Measurements from ENCODE around the gene PLCB2.
A peak's percentile ranks its signal among the peaks of the same experiment; 100 is the strongest.

Gene PLCB2

DNA sequence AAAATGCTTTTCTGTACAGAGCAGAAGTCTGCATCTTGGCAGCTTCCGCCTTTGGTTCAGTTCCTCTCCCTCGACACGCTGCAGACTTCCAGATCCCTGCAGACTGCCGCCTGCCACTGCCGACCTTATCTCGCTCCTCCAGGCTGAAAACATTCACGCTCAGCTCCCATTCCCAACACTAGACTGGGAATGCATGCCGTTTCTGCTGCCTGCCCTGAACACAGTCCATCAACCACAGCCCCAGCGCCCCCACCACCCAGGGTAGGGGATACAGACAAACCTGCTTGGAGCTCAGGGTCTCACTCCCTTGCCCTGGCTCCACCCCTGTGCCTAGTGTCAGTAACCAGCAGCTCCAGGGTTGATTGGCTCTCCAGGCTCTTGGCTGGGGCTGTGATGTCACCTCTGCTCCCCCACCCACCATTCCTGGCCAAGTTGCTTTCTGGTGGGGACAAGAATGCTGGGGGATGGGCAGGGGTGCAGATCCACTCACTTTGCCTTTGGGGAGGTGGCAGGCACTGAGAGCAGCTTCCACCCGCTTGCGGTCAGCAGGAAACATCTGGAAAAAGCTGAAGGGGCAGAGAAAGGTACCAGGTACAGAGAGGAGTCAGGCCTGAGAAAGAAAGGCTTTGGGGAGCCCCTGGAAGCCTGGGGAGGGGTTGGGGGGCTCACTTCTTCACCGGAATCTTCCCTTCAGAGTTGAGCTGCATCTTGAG, 6.1 kb downstream of the PLCB2 start:
- DNase-seq: peak in 1 of 3 donors; percentile 47

DNA sequence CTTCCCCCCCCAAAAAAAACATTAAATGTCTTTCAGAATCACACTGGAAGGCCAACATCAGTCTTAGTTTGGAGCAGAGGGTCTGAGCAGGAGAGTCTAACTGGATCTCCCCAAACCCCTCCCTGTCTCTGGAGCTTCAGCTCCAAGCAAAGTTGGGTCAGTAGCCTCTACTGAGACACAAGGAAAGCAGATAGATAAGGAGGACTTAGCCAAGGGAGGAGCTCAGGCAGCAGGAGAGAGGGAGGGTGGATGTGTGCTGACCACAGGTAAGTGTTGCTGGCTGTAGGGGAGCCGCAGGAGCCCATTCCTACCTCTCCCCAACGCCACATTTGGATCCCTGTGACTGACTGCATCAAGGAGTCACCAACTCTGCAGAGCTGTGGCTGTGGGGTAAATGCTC, 7.0 kb downstream of the PLCB2 start:
- no peak for DNase-seq

DNA sequence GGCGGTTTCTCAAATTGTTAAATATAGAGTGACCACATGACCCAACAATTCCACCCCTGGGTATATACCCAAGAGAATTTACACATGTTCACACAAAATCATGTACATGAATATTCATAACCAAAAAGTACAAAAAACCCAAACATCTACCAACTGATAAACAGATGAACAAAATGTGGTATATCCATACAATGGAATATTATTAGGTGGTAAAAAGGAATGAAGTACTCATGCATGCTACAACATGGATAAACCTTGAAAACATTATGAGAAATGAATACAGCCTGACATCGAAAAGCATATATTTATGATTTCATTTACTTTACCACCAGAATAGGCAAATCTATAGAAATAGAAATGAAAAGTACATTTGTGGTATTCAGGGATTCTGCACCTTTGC, 7.4 kb downstream of the PLCB2 start:
- DNase-seq: no peak

DNA sequence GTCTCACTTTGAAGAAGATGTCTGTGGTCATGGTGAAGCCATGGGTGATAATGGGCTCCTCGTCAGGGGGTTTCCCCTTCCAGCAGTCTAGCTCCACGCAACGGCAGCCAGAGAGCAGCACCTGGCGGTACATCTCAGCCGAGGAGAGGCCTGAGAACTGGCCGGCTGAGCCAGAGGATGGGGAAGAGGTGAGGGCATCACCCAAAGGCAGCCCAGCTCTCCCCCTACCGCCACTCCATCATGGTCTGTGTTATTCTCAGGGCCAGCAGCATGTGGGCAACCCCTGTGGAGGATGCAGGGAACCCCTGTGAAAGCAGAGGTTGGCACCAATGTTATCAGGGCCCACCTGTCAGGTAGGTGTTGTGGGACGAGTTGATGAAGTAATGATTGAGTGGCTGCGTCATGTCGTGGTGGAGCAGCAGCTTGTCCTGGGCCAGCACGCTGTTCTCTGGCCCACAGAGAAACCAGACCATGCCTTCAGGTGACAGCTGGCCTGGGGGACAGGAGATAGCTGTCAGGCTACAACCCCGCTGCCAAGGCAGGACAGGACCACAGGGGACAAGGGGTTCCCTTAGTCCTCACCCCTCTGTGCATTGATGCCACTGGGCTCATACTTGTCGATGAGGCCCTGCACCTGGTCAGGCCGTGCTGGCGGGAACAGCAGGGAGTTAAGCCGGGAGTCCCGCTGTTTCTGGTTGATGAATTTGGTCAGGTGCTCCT, 9.4 kb downstream of the PLCB2 start:
- DNase-seq: no peak

DNA sequence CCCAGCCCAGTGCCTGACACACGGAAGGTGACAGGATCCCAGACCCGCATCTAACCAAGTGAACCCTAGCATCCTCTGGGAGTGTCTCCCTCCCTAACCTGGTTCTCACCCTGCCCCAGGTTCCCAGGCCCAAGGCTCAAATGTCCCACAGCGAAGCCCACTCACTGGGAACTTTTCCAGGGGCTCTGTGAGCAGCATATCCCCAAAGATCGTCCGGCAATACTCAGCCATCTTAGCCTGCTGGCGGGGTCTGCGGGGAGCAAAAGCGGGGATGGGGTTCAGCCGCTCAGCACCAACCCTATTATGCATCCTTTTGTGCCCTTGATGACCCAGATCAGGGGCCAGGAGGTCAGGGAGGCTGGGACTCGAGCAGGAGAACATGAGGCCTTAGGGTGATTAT, 10.4 kb downstream of the PLCB2 start:
- DNase-seq: no peak

DNA sequence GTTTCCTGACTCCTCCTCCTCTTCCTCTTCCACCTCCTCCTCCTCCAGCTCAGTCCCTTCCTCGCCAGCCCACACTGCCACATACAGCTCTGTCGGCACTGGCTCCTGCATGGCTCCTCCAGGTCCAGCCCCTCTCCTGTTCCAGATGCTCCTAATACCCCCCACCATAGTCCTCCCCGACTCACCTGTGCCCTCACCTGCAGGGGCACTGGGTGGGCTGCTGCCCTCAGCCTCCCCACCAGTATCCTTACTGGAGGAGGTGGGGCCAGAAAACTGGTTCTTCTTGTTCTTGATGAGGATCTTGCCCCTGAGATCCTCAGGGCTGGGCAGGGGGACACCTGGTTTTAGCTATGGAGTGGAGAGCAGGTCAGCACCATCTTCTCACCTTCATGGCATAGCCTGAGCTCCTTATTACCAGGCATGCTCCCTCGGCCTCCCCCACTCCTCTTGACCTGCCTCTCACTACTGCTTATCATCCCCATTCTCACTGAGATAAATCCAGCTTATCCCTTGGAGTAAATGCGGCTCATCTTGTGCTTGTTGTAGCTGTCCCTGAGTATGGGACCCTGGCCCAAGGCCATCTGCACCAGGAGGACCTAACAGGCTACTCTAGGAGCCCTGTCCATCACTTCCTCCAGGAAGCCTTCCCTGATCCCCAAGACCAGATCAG, 11.0 kb downstream of the PLCB2 start:
- DNase-seq: no peak

DNA sequence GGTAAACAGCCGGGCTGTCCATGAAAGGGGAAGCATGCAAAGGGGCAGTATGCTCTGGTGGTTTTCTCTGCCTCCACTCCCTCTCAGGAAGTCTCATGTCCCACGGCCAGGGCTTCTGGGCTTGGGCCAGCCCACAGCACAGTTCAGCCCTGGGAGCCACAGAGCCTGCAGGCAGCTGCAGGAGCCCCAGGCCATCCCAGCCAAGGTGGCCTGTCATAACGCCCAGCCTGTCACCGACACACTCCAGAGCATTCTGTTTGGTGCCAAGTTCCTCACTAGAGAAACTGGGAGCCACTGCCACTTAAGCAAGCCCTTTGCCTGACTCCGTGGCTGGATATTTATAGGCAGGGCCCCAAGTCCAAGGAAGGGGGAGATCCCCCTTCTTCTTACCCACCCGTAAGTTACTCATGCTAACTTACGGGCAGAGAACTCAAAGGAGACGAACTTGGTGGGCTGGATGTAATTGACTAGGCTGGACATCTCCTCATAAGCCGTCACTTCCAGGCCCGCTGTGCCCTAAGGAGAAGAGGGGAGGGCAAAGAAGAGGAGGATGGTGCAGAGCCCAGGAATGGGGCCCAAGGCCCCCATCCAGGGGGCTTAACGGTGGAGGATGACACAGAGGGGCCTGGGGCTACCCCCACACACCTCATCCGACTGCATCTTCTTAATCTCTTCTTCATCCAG, 11.7 kb downstream of the PLCB2 start:
- DNase-seq: no peak

DNA sequence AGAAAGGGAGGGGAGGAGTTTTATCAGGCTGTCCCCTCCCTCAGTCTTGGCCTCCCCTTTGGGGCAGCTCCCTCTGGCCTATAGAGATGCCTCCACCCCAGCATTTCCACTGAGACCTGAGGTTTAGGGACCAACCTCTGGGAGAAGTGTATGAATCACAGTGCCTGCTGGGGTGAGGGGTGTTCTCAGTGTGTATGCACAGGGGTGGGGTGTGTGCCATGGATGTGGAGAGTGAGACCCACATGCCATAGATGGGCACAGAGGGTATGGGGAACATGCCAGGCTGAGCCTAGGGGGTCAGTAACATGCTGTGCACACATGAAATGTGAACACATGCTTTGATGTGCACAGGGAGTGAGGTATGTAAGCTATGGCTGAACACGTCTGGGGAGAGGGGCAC, 12.4 kb downstream of the PLCB2 start:
- DNase-seq: no peak

DNA sequence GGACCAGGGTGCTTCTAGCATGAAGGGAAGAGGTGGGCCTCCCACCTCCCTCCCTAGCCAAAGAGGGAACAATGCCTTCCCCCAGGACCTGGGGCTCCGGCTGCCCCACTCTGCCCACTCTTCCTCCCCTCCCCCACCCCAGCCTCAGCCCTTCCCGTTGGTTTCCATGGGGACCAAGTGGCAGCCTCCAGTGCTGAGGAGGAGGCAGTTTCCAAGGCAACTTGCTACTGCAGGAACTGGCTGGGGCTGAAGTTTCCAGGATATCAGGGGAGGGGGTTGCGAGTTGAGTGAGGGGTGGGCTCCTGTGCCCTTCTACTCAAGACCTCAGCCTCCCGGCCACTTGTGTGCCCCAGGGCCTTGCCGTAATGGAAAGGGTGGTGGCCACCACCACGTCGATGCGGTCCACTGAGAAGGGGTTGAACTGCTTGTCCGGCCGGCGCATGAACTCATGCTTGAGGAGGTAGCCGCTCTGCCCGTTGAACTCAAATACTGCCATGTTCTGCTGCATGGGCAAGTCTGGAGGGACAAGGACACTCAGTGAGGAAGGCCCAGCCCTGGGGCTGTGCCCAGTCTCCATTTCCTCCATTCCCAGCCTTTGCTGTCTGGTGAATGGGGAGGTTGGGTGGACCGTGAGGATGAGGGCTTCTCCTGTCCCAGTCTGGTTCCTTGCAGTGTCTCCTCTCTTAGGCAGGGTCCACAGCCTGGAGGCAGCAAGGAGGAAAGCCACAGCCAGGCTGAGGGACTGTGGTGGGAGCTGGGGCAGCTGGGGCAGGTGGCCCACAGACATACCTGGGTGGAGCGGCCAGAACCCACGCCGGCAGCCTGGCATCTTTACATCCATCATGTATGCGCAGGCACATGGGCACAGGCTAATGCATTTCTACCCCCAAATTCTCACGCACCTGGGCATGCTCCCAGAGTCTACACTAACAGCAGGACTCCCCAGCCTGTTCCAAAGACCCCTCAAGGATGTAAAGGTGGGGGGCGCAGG, 13.5 kb downstream of the PLCB2 start:
- no peak for DNase-seq

DNA sequence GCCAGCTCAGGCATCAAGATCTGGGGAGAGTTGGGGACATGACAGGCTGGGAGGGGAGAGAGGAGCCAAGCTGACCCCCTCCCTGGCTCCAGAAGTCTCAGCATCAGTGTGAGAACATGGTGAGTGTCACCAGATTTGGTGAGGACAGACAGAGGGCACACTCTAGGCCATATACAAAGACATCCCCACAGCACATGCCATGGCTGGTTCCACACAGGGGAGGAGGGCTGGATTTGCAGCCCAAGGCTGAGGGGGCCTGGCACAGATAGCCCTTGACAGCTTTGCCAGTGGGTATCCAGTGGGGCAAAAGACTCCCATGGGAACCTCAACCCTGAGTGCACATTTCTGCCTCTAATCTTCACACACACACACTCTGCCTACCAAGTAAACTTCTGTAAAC, 14.7 kb downstream of the PLCB2 start:
- DNase-seq: no peak

DNA sequence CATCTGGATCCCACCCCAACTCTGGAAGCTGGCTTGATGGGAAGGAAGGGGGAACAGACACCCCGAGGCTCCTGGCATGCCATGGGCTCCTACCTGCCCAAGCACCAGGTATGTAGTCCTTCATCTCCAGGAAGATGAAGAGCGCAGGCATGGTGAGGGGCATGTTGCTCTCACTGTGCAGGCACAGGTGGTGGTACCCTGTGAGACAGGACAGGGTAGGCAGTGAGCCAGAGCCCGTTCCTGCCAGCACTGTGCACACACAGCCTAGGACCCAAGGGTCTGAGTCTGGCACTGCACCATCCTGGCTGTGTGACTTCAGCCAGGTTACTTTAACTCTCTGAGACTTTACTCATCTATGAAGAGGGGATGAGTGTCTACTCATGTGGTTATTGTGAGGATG, 15.5 kb downstream of the PLCB2 start:
- no peak for DNase-seq

DNA sequence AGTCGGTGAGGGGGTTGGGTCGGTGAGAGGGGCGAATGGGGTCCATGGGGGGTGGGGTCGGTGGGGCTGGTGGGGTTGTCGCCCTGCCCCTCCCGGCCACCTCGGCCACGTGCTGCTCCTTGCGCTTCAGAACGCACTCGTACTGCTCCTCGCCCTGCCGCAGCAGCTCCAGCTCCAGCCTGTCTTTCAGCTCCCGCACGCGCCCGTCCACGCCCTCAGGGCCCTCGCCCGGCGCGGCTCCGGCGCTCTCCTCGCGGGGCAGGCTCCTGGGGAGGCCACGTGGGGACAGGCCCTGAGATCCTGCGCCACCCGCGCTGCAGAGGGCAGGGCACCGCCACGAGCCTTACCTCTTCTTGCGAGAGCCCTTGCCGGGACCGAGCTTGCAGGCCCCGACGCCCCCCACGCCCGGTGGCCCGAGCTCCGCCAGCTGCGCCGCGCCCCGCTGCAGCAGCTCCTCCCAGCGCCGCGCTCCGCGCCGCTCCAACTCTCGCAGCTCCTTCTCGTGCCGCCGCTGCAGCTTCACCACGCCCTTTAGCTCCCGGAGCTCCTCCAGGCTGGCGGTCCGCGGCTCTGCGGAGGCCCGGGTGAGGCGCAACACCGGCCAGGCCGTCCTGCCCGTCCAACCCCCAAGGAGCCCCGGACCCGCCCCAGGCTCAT, 16.7 kb downstream of the PLCB2 start:
- no peak for DNase-seq

DNA sequence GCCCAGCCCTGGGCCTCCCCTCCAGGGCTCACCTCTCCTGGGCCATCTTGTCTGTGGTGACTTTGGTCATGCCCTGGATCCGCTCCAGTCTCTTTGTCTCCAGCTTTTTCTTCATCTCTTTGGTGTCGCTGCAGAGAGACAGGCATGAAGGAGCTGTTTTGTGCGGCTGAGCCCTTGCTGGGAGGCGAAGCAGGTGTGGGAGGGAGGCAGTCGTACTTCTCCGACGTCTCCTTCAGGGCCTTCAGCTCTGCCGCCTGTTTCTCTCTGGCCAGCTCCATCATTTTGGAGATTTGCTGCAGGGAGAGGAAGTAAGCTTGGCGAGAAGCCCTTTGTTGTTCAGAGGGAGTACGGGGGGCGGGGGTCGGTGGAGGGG, 17.2 kb downstream of the PLCB2 start:
- DNase-seq: no peak

DNA sequence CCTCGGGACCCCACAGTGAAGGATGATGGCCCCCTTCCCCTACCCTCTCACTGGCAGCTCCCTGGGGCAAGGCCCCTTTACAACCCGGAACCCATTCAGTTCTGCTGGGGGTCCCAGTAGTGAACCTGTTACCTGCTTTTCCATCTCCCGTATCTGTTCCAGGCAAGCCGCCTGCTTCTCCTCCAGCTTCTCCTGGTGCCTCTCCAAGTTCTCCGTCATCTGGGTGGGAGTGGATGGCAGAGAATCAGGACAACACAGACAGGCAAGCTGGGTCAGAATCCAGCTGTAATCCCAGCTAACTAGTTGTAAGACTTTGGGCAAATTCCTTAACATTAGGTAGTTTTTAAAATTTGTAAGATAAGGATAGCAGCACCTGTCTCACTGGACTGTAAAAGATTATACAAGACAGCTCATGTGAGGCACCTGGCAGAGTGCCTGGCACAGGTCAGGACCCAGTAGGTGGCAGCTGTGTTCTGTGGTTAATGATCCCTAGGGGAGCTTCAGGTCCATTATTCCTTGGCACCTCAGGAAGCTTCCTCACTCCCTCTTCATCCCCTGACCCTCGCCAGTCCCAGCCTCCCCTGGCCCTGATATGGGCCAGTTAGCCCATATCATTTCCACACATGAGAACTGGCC, 18.5 kb downstream of the PLCB2 start:
- no peak for DNase-seq

DNA sequence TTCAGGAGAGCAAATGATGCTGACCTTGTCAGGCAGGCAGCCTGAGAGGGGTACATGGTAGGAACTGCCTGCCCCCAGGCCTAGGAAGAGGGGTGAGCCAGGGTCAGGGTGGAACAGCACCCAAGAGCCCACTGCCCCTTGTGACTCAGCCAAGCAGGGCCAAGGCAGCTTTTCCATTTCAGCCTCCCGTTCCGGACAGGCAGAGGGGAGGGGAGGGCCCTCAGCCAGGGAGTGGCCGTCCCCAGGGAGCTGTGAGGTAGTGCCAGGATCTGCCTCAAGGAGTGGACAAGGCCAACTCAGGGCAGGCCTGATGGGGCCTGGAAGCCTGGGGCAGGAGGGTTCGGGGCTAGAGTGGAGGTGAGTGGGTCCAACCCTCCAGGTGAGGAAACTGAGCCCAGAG, 19.8 kb downstream of the PLCB2 start:
- no peak for DNase-seq

DNA sequence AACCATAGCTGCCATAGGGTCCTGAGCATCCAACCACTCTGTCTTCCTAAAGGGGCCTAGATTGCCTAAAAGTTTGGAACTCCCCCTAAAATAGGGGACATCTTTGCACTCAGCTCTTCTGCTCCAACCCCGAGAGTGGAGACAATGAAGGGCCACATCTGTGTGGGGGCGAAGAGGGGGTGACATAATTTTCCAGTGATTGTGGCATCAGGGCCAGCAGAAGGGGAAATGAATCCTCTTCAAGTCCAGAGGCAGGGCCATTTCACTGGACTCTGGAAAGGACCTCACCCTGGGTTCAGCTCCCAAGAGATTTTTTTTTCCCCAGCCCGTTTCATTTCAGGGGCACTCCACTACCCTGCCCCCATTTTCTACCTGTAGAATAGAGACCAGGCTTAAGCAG, 20.2 kb downstream of the PLCB2 start:
- peak; percentile 72 to 79 (median 77) for DNase-seq

DNA sequence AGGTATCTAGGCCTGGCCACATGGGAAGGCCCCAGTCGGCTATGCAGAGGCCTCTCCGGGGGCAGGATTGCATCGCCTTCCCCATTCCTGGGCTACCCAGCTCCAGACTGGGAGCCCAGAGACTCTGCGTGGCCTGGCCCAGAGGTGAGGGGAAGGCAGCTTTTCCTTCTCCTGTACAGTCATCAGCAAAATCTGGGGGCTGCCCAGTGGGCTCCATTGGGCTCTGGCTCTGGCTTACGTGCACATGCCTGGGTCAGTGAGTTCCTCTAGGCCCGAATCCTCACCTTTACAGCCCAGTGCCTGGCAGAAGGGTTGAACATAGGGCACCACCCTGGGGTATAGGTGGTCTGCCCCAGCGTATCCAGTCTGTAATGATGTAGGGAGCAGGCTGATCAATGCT, 20.9 kb downstream of the PLCB2 start:
- DNase-seq: peak in 1 of 3 donors; percentile 47

DNA sequence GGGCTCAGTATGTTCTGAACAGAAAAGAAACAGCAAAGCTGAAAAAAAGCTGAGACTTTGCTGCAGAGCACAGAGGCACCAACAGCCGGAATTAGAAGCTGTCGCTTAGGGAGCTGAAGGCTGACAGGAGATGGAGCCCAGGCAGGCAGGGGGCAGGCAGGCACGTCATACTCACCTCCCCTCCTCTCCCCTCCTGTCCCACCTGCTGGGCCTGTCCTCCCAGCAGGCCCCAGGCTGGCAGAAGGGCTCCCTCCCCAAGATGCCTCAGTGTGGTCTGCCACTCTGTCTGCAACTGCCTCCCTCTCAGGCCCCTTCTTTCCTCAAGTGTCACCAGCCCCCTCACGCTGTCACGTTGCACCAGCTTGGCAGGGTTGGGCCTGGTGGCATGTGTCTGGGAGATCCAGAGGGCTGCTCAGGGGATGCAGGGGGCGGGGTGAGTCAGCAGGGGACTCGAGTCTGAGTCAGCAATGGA, 21.6 kb downstream of the PLCB2 start:
- peak; percentile 85 to 91 (median 88) for DNase-seq

DNA sequence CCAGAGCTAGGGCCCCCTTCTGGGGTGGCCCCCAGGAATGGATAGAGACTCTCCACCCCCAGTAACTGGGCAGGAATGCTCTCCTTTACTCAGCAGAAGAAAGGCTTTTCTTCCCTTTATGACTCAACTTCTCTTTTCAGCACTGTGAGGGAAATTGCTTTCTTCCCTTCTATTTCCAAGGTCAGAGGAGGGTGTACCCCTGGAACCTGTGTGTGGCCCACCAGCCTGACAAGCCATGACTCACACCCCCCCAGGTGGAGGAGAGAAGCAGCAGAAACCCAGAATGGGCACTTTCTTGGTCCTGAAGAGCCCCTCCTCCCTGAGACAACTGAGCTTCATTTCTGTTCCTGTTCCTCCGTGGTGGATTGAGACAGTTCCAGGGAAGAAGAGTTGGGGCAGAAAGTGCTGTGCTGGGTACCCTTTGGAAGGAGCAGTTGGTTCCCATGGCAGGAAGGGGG, 22.2 kb downstream of the PLCB2 start:
- DNase-seq: peak; percentile 39 to 68 (median 63)

DNA sequence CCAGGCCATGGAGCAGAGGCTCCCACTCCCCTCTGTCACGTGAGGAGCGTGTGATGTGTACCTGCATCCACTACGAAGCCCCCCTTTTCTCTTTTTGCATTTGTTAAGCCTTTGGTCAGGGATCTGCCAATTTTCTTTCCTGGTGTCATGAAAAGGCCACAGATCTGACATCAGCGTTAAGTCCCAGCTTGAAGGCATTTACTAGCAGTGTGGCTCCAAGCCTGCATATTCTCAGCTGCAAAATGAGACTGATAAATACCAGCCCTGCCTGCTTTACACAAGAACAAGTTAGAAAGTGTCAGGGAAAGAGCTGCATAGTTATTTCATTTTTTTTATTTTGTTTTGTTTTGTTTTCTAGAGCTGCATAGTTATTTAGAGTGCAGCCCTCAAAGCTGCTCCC, 22.6 kb downstream of the PLCB2 start:
- no peak for DNase-seq

Data from suppressor macrophage treated with lipopolysaccharide for 1 hour (primary cell).